Trophoblast cell (in vitro differentiated cells and primary cell): ENCODE results near the gene GALNT18.

Experiments
- DNase-seq, 2 donors: peaks; one replicate each; pipeline ENCODE4 v3.0.0-alpha.2; 2016
- H2AFZ ChIP-seq: 2 replicates; pipeline ENCODE4 v1.6.1; 2013; ENCODE audit warnings: low read length, moderate library complexity, mild to moderate bottlenecking; ENCODE audit not compliant: insufficient read depth, poor library complexity
- H2AK5ac ChIP-seq: 2 replicates; pipeline ENCODE4 v1.6.1; 2013; ENCODE audit warnings: mild to moderate bottlenecking, low read length
- H2BK120ac ChIP-seq: 2 replicates; pipeline ENCODE4 v1.6.1; 2013; ENCODE audit warnings: low read length, mild to moderate bottlenecking, moderate library complexity; ENCODE audit not compliant: insufficient read depth, poor library complexity
- H2BK12ac ChIP-seq: 2 replicates; pipeline ENCODE4 v1.6.1; 2013; ENCODE audit warnings: mild to moderate bottlenecking, low read length, moderate library complexity
- H2BK5ac ChIP-seq: 2 replicates; pipeline ENCODE4 v1.6.1; 2013; ENCODE audit warnings: low read length, low read depth, moderate library complexity, mild to moderate bottlenecking; ENCODE audit not compliant: poor library complexity
- H3K14ac ChIP-seq: 2 replicates; pipeline ENCODE4 v1.6.1; 2013; ENCODE audit warnings: mild to moderate bottlenecking, low read length
- H3K18ac ChIP-seq: 2 replicates; pipeline ENCODE4 v1.6.1; 2013; ENCODE audit warnings: mild to moderate bottlenecking, low read length
- H3K23ac ChIP-seq: 2 replicates; pipeline ENCODE4 v1.6.1; 2013; ENCODE audit warnings: low read length
- H3K27ac ChIP-seq: 2 replicates; pipeline ENCODE4 v1.5.1; 2013; ENCODE audit warnings: low read depth, mild to moderate bottlenecking, inconsistent platforms, low read length, moderate library complexity
- H3K27me3 ChIP-seq: 2 replicates; pipeline ENCODE4 v1.6.1; 2013; ENCODE audit warnings: inconsistent platforms, mild to moderate bottlenecking, low read length, moderate library complexity; ENCODE audit not compliant: insufficient read depth
- H3K36me3 ChIP-seq, 2 experiments: 1 replicate in 1 of 2; 2 replicates in 1 of 2; pipeline ENCODE4 v1.6.1; 2013; ENCODE audit warnings: low read length in 2 of 2, mild to moderate bottlenecking in 2 of 2, moderate library complexity in 1 of 2; ENCODE audit not compliant: insufficient read depth in 2 of 2, control insufficient read depth in 1 of 2
- H3K4ac ChIP-seq: 2 replicates; pipeline ENCODE4 v1.6.1; 2013; ENCODE audit warnings: low read depth, mild to moderate bottlenecking, low read length, moderate library complexity
- H3K4me1 ChIP-seq, 2 experiments: 1 replicate in 1 of 2; 2 replicates in 1 of 2; pipeline ENCODE4 v1.6.1; 2013; ENCODE audit warnings: low read length in 2 of 2, mild to moderate bottlenecking in 2 of 2, moderate library complexity in 1 of 2; ENCODE audit not compliant: insufficient read depth in 2 of 2, control insufficient read depth in 1 of 2
- H3K4me2 ChIP-seq: 2 replicates; pipeline ENCODE4 v1.6.1; 2013; ENCODE audit warnings: inconsistent platforms, mild to moderate bottlenecking, low read length, moderate library complexity
- H3K4me3 ChIP-seq: 2 replicates; pipeline ENCODE4 v1.5.1; 2013; ENCODE audit warnings: mild to moderate bottlenecking, low read depth, low read length, inconsistent platforms
- H3K79me1 ChIP-seq: one replicate; pipeline ENCODE4 v1.6.1; 2013; ENCODE audit warnings: low read length
- H3K79me2 ChIP-seq: 2 replicates; pipeline ENCODE4 v1.6.1; 2013; ENCODE audit warnings: low read length, mild to moderate bottlenecking; ENCODE audit not compliant: control insufficient read depth, insufficient read depth, poor library complexity
- H3K9ac ChIP-seq: 2 replicates; pipeline ENCODE4 v1.6.1; 2013; ENCODE audit warnings: mild to moderate bottlenecking, low read length
- H3K9me3 ChIP-seq: 2 replicates; pipeline ENCODE4 v1.6.1; 2013; ENCODE audit warnings: low read depth, mild to moderate bottlenecking, control low read depth, inconsistent platforms, low read length; ENCODE audit not compliant: insufficient read depth
- H4K12ac ChIP-seq: 2 replicates; pipeline ENCODE4 v1.6.1; 2013; ENCODE audit warnings: low read depth, mild to moderate bottlenecking, low read length, moderate library complexity
- H4K8ac ChIP-seq: 2 replicates; pipeline ENCODE4 v1.6.1; 2013; ENCODE audit warnings: low read depth, mild to moderate bottlenecking, low read length, moderate library complexity
- H4K91ac ChIP-seq: one replicate; pipeline ENCODE4 v1.6.1; 2013; ENCODE audit warnings: low read depth, mild to moderate bottlenecking, low read length, moderate library complexity
- WGBS: extraction: QIAGEN DNeasy Blood & Tissue Kit; methylation state at CpG from one replicate; pipeline ENCODE4 v1.1.7; 2013; ENCODE audit warnings: missing lambda C conversion rate; ENCODE audit not compliant: insufficient read length, insufficient coverage; ENCODE audit errors: extremely low coverage; 5-methylcytosine and 5-hydroxymethylcytosine counted together

Gene GALNT18

GRCh38 chr11:11626128-11626527, 4.3 kb upstream of the GALNT18 start:
- Histone ChIP-seq H3K14ac (no peak overlapping the region), H2BK12ac (no peak overlapping the region), H3K4me1 (peaks cover 7 to 8% of the 10 kb centered on the region in 2 experiments), H3K9me3 (no peaks in the 10 kb centered on the region), H3K27ac (no peak overlapping the region), H3K79me2 (no peaks in the 10 kb centered on the region), H3K79me1 (no peaks in the 10 kb centered on the region), H3K9ac (no peak overlapping the region), H4K12ac (no peak overlapping the region), H3K4me2 (no peak overlapping the region), H2BK5ac (no peak overlapping the region), H2BK120ac (no peak overlapping the region), H4K8ac (no peak overlapping the region), H2AFZ (no peak overlapping the region), H3K23ac (no peak overlapping the region), H3K36me3 (no peaks in the 10 kb centered on the region), H2AK5ac (no peak overlapping the region), H3K27me3 (peaks cover 4% of the 10 kb centered on the region), H3K18ac (no peak overlapping the region), H3K4ac (no peak overlapping the region), H4K91ac (no peak overlapping the region), H3K4me3 (no peak overlapping the region)
- DNase-seq = peak in 1 of 2 donors; percentile 26
- WGBS = no CpG with 5 or more reads among the region's 1 CpG

- Histone ChIP-seq H3K23ac (no peak overlapping the region), H2BK120ac (no peak overlapping the region), H3K27ac (no peak overlapping the region), H3K4me3 (no peak overlapping the region), H3K9me3 (no peaks in the 10 kb centered on the region), H2BK12ac (no peak overlapping the region), H3K4me2 (no peak overlapping the region), H3K9ac (no peak overlapping the region), H3K14ac (no peak overlapping the region), H4K8ac (no peak overlapping the region), H3K79me2 (no peaks in the 10 kb centered on the region), H4K12ac (no peak overlapping the region), H4K91ac (no peak overlapping the region), H3K4me1 (peaks cover 16 to 20% of the 10 kb centered on the region in 2 experiments), H3K79me1 (no peaks in the 10 kb centered on the region), H3K18ac (no peak overlapping the region), H2AFZ (no peak overlapping the region), H3K27me3 (peaks cover 16% of the 10 kb centered on the region), H2AK5ac (no peak overlapping the region), H3K4ac (no peak overlapping the region), H3K36me3 (no peaks in the 10 kb centered on the region), H2BK5ac (no peak overlapping the region)
- DNase-seq = no peak
- no CpG with 5 or more reads among the region's 4 CpGs for WGBS
Observed at GRCh38 chr11:11624926-11625325, 3.1 kb upstream of the GALNT18 start.

- H3K36me3 ChIP-seq = no peaks in the 10 kb centered on the region
- H3K14ac ChIP-seq = no peak overlapping the region
- no peak overlapping the region for H3K4me3 ChIP-seq
- no peak overlapping the region for H3K27ac ChIP-seq
- no peaks in the 10 kb centered on the region for H3K79me1 ChIP-seq
- H3K4me2 ChIP-seq = no peak overlapping the region
- no peak overlapping the region for H3K4ac ChIP-seq
- no peak overlapping the region for H2BK5ac ChIP-seq
- no CpG with 5 or more reads among the region's 3 CpGs for WGBS
- H3K23ac ChIP-seq = no peak overlapping the region
- H3K4me1 ChIP-seq = peaks cover 16 to 20% of the 10 kb centered on the region in 2 experiments
- H3K27me3 ChIP-seq = peaks cover 16% of the 10 kb centered on the region
- no peak overlapping the region for H4K91ac ChIP-seq
- H3K79me2 ChIP-seq = no peaks in the 10 kb centered on the region
- H2BK12ac ChIP-seq = no peak overlapping the region
- no peaks in the 10 kb centered on the region for H3K9me3 ChIP-seq
- H2BK120ac ChIP-seq = no peak overlapping the region
- H3K18ac ChIP-seq = no peak overlapping the region
- no peak overlapping the region for H2AFZ ChIP-seq
- no peak overlapping the region for H4K12ac ChIP-seq
- H4K8ac ChIP-seq = no peak overlapping the region
- H2AK5ac ChIP-seq = no peak overlapping the region
- H3K9ac ChIP-seq = no peak overlapping the region
- no peak for DNase-seq
Observed at GRCh38 chr11:11624204-11624603, 2.4 kb upstream of the GALNT18 start.

- no CpG with 5 or more reads among the region's 5 CpGs for WGBS
- no peak overlapping the region for H2BK12ac ChIP-seq
- no peak overlapping the region for H2BK5ac ChIP-seq
- no peak overlapping the region for H3K23ac ChIP-seq
- no peak overlapping the region for H2BK120ac ChIP-seq
- H3K4ac ChIP-seq = no peak overlapping the region
- H3K9me3 ChIP-seq = no peaks in the 10 kb centered on the region
- H3K9ac ChIP-seq = no peak overlapping the region
- H3K27ac ChIP-seq = no peak overlapping the region
- H2AFZ ChIP-seq = no peak overlapping the region
- H3K4me3 ChIP-seq = no peak overlapping the region
- no peak for DNase-seq
- no peak overlapping the region for H2AK5ac ChIP-seq
- H4K12ac ChIP-seq = no peak overlapping the region
- no peaks in the 10 kb centered on the region for H3K79me1 ChIP-seq
- no peak overlapping the region for H3K18ac ChIP-seq
- no peak overlapping the region for H4K8ac ChIP-seq
- no peak overlapping the region for H3K4me2 ChIP-seq
- H4K91ac ChIP-seq = no peak overlapping the region
- H3K4me1 ChIP-seq = peaks cover 16 to 20% of the 10 kb centered on the region in 2 experiments
- no peak overlapping the region for H3K14ac ChIP-seq
- H3K36me3 ChIP-seq = no peaks in the 10 kb centered on the region
- H3K27me3 ChIP-seq = peaks cover 16% of the 10 kb centered on the region
- no peaks in the 10 kb centered on the region for H3K79me2 ChIP-seq
Observed at GRCh38 chr11:11622772-11623171, 967 bp upstream of the GALNT18 start.
